GM18951 (cell line): Measurements from ENCODE around the gene KAT6B.

ENCODE experiments used
- POLR2A ChIP-seq: IDR thresholded peaks from 4 replicates; pipeline ENCODE4 v1.6.1; 2011; ENCODE audit warnings: mild to moderate bottlenecking; ENCODE audit not compliant: insufficient read length, insufficient read depth; ENCODE audit errors: extremely low read depth
- in situ Hi-C: fragments of 300-500 bp; cut with MboI; formaldehyde crosslinking; loops from one replicate; pipeline ENCODE4 v1.12.0; 2022; ENCODE audit warnings: low sequenced_read_pairs, mixed read lengths, inconsistent platforms; ENCODE audit not compliant: unreplicated experiment

KAT6B gene

GRCh38 chr10:75013007-75013406 is 186.6 kb downstream of the KAT6B start:
- in situ Hi-C loops: loop anchor here (25.0 kb wide), 1 partner anchor 276 kb away; no protein-coding TSS in a partner anchor
- no peak for TF ChIP-seq POLR2A

DNA sequence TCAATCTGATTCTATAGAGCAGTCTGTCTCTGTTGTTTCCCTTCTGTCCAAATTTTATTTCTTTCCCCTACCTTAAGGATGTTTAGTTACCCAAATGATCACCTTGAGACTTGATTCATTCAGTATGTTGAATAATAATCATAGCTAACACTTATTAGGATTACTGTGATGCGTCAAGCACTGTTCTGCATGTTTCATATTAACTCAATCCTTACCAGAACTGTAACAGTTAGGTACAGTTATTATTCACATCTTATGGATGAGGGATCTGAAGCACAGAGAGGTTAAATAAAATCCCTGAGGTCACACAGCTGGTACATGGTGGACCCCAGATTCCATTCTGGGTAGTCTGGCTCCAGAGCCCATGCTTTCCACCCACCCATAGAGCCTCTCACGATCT is 187.1 kb downstream of the KAT6B start:
- TF ChIP-seq POLR2A: no peak
- in situ Hi-C loops: loop anchor here (25.0 kb wide), 1 partner anchor 276 kb away; no protein-coding TSS in a partner anchor

DNA sequence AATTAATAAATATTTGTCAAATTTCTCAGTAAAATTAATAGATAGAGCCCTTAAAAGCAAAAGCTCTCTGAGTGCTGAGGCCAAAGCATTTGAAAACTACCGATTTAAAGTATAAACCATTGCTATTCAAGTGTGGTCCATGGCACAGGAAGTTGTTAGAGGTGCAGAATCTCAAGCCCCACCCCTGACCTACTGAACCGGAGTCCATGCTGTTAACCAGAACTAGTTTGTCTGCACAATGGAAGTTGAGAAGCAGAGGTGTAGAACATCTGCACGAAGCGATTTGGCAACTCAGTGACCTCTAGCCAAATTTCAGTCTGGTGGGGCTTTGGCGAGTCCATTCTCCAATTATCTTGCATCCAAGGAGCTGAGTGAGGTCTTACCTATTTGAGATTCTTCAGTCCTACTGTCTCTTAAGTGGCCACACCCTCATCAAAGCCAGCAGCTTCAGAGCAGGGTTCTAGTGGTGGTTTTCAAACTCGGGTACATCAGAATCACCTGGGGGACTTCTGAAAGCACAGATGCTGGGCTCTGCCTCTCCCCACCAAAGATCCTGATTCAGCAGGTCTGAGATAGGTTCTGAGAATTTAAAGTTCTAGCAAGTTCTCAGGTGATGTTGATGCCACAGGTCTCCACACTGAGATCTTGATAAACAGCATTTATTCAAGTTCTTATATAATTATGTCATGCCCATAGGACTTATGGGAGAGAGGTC is 188.3 kb downstream of the KAT6B start:
- in situ Hi-C loops: loop anchor here (25.0 kb wide), 1 partner anchor 277 kb away; no protein-coding TSS in a partner anchor

GRCh38 chr10:75015442-75015841 is 189.0 kb downstream of the KAT6B start:
- no peak for TF ChIP-seq POLR2A
- in situ Hi-C loops: loop anchor here (25.0 kb wide), 1 partner anchor 278 kb away; no protein-coding TSS in a partner anchor

More for the DNA sequence above, 188.3 kb downstream of the KAT6B start:
- no peak for TF ChIP-seq POLR2A

- no peak for TF ChIP-seq POLR2A
- in situ Hi-C loops: loop anchor here (25.0 kb wide), 1 partner anchor 279 kb away; no protein-coding TSS in a partner anchor
Measured at GRCh38 chr10:75016325-75016724, 189.9 kb downstream of the KAT6B start.

DNA sequence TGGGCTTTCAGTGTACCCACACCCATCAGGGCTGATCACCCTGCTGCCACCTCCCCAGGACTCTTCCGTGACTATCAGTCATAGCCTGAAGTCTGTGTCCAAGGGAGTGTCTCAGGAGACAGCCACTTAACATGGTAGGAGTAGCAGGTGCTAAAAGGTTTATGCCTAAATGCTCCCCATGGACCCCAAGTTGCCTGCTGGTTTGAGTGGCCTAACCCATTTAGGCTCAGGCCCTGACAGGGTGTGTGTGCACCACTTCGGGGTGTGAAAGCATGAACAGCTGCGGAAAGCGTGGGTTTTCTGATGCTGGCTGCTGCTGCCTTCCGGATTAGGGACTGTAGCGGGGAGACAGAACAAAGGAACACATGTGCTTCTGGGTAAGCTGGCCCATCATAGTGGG is 191.9 kb downstream of the KAT6B start:
- in situ Hi-C loops: loop anchor here (25.0 kb wide), 1 partner anchor 281 kb away; no protein-coding TSS in a partner anchor
- TF ChIP-seq POLR2A: no peak

DNA sequence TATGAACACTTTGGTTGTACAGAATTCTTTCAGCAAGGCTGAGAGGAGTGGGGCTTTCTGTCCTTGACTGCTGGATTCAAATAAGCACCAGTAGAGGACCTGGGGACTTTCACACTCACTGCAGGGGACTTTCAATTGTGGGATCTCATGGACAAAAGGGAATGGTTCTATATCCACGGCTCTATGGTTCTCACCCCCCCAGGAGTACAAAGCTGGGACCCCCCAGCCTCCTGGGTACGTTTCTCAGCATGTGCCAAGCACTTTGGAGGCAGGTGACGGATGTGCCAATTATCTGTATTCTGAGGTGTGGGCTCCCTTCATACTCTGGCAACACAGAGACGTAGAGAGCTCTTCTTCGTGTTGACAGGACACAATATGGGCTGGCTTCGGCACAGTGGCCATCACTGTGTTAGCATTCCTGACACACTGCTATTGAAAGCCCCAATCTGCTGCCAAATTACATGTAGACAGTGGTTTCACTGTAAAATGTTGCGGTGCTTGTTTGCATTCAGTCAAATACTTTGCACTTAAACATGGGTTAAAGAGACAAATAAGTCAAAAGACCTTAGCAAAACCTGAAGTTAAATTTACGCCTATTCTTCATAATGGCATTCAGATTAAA is 192.4 kb downstream of the KAT6B start:
- TF ChIP-seq POLR2A: no peak
- in situ Hi-C loops: loop anchor here (25.0 kb wide), 1 partner anchor 281 kb away; no protein-coding TSS in a partner anchor

GRCh38 chr10:75019370-75019769 is 193.0 kb downstream of the KAT6B start:
- no peak for TF ChIP-seq POLR2A
- in situ Hi-C loops: loop anchor here (25.0 kb wide), 1 partner anchor 282 kb away; no protein-coding TSS in a partner anchor

DNA sequence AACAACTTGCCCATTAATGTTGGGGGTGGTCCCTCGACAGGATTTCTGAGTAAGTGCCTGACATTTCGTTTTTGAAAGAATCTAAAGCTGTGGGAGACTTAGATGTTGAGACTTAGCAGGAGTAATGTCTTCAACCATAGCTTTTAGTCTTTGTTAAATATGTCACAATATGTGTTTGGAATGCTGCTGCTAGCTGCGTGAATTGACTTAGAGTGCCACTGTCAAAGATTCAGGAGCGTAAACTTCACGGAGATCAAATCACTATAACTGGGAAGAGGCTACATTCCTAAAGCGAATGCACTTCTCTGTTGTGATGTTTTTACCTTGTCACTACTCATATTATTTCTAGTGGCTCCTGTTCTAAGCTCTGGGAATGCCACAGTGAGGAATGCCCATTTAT is 193.8 kb downstream of the KAT6B start:
- no peak for TF ChIP-seq POLR2A
- in situ Hi-C loops: loop anchor here (5.0 to 25.0 kb wide), 2 partner anchors 283 to 753 kb away; no protein-coding TSS in a partner anchor

GRCh38 chr10:75021379-75022249 is 195.2 kb downstream of the KAT6B start:
- in situ Hi-C loops: loop anchor here (5.0 to 25.0 kb wide), 2 partner anchors 284 to 754 kb away; no protein-coding TSS in a partner anchor
- TF ChIP-seq POLR2A: no peak

GRCh38 chr10:75023074-75023473 is 196.7 kb downstream of the KAT6B start:
- in situ Hi-C loops: loop anchor here (5.0 to 25.0 kb wide), 2 partner anchors 286 to 756 kb away; no protein-coding TSS in a partner anchor
- TF ChIP-seq POLR2A: no peak

DNA sequence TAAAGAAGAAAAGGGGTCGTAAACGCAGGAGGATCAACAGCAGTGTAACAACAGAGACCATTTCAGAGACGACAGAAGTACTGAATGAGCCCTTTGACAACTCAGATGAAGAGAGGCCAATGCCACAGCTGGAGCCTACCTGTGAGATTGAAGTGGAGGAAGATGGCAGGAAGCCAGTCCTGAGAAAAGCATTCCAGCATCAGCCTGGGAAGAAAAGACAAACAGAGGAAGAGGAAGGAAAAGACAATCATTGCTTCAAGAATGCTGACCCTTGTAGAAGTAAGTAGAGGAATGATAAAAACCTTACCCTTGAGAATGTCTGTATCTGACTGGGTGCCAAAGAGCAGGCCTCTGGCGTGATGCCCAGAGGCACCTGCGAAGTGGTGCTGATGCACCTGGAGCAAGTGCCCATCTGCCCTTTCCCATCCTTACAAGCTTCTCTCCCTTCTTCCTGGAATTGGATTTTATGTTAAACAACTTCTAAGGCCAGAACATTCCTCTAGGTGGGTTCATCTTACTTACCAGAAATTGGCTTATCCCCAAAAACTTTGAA is 198.6 kb downstream of the KAT6B start:
- in situ Hi-C loops: loop anchor here (5.0 to 25.0 kb wide), 2 partner anchors 288 to 758 kb away; no protein-coding TSS in a partner anchor
- TF ChIP-seq POLR2A: no peak
